Panc1 (cell line): Measurements from ENCODE around the gene AHCTF1. TPM values are rescaled to one million over a fixed set of nuclear protein-coding genes. Genes with fewer than 3 reads are reported as not detected.

Experiments used
- ATAC-seq: fragments of 200-7000 bp; cut with Tn5 transposase; 2 replicates; pipeline ENCODE4 v1.9.1; 2020; ENCODE audit warnings: mild to moderate bottlenecking, moderate library complexity
- BruUV-seq: library from RNA; stranded (reverse); fragments of 400-500 nt; replicated peaks from 2 replicates; lab custom pipeline; 2021; lab: Mats Ljungman, UMichigan
- CTCF ChIA-PET: fragments of 300-600 bp; sonication (Branson Sonifier 250); formaldehyde crosslinking; loops from one replicate; lab custom pipeline; 2022; ENCODE audit warnings: antibody characterized with exemption; lab: Charles Lee
- POLR2A ChIA-PET: fragments of 300-600 bp; sonication (Branson Sonifier 250); formaldehyde crosslinking; loops from one replicate; lab custom pipeline; 2022; ENCODE audit warnings: antibody characterized with exemption; lab: Charles Lee
- DNase-seq: peaks from one replicate; pipeline ENCODE4 v3.0.0-alpha.2; 2010; ENCODE audit warnings: low read depth, low spot score
- H3K27ac ChIP-seq: 2 replicates; pipeline ENCODE4 v1.5.1; 2011; ENCODE audit warnings: mild to moderate bottlenecking, low read length, inconsistent platforms
- H3K27me3 ChIP-seq: fragments of 200-500 bp; sonication (Bioruptor generic); 2 replicates; pipeline ENCODE4 v1.6.0; 2014; ENCODE audit warnings: low read length, inconsistent platforms; ENCODE audit not compliant: control insufficient read depth, insufficient read depth
- H3K36me3 ChIP-seq: fragments of 200-500 bp; sonication (Bioruptor generic); 2 replicates; pipeline ENCODE4 v1.5.1; 2014; ENCODE audit warnings: inconsistent platforms, mild to moderate bottlenecking, low read length, moderate library complexity; ENCODE audit not compliant: control insufficient read depth, insufficient read depth
- H3K4me1 ChIP-seq: 2 replicates; pipeline ENCODE4 v1.5.1; 2011; ENCODE audit warnings: inconsistent platforms, mild to moderate bottlenecking, low read length, moderate library complexity; ENCODE audit not compliant: control insufficient read depth, insufficient read depth
- H3K4me3 ChIP-seq, 2 experiments: 2 replicates each; pipeline ENCODE4 v1.5.1; 2011 to 2012; ENCODE audit warnings: low read depth in 2 of 2, low read length in 2 of 2, mild to moderate bottlenecking in 2 of 2, inconsistent platforms in 1 of 2, moderate library complexity in 1 of 2
- H3K9me3 ChIP-seq: fragments of 200-500 bp; sonication (Bioruptor generic); 2 replicates; pipeline ENCODE4 v1.5.1; 2014; ENCODE audit warnings: low read depth, mild to moderate bottlenecking, inconsistent platforms, low read length, moderate library complexity; ENCODE audit not compliant: control insufficient read depth, insufficient read depth
- CTCF ChIP-seq: fragments of 450-650 bp; IDR thresholded peaks from 2 replicates; pipeline ENCODE4 v1.5.1; 2017; ENCODE audit warnings: mild to moderate bottlenecking
- REST ChIP-seq, 2 experiments: IDR thresholded peaks; 2 replicates each; pipeline ENCODE4 v1.6.1; 2011 to 2012; ENCODE audit warnings: low read depth in 2 of 2, control low read depth in 1 of 2, low read length in 1 of 2, mild to moderate bottlenecking in 1 of 2, moderate library complexity in 1 of 2; ENCODE audit not compliant: insufficient read depth in 1 of 2
- SIN3A ChIP-seq: IDR thresholded peaks from 2 replicates; pipeline ENCODE4 v1.6.1; 2012; ENCODE audit warnings: low read depth, mild to moderate bottlenecking, low read length, moderate library complexity, borderline replicate concordance; ENCODE audit not compliant: insufficient read depth
- in situ Hi-C: cut with HindIII; loops from 2 replicates; pipeline ENCODE4 v1.10.0; 2016; ENCODE audit warnings: low sequenced_read_pairs, low pct_unique_long_range_greater_than_20kb
- intact Hi-C: fragments of 100-400 bp; cut with micrococcal nuclease; formaldehyde crosslinking; loops from one replicate; pipeline ENCODE4 v1.10.0; 2022; ENCODE audit not compliant: unreplicated experiment
- total RNA-seq: library from RNA; stranded (reverse); gene quantifications from one replicate; pipeline ENCODE4 v1.2.1, GENCODE V29; 2021; ENCODE audit not compliant: unreplicated experiment

AHCTF1 gene
- total RNA-seq, 1 experiment from 2014 or later = 49.9 TPM

GRCh38 chr1:246795906-246796694 lies 135.6 kb downstream of the AHCTF1 start:
- ChIA-PET CTCF (no interaction called here), POLR2A (interaction anchor here (0.6 kb wide), 1 partner anchor 40 kb away, joined by 7 read pairs; no protein-coding TSS in a partner anchor)
- BruUV-seq = no TSS peak
- no peak overlapping the region for H3K27ac ChIP-seq
- no peak for ATAC-seq
- in situ Hi-C loops (no loop called here), intact Hi-C loops (no loop called here)
- TF ChIP-seq REST (IDR thresholded peaks at IDR 0.05; ENCODE audit: insufficient read depth in 1 of 2, low read depth in 2 of 2, low read length in 1 of 2) (no peak), CTCF (no peak), SIN3A (no peak)
- H3K4me3 ChIP-seq = no peak overlapping the region
- no peaks in the 10 kb centered on the region for H3K9me3 ChIP-seq
- no peaks in the 10 kb centered on the region for H3K27me3 ChIP-seq
- no peak for DNase-seq
- no peaks in the 10 kb centered on the region for H3K36me3 ChIP-seq
- H3K4me1 ChIP-seq = no peaks in the 10 kb centered on the region

GRCh38 chr1:246794828-246795671 lies 136.7 kb downstream of the AHCTF1 start:
- H3K36me3 ChIP-seq = no peaks in the 10 kb centered on the region
- no peak for TF ChIP-seq REST (IDR thresholded peaks at IDR 0.05; ENCODE audit: insufficient read depth in 1 of 2, low read depth in 2 of 2, low read length in 1 of 2)
- no TSS peak for BruUV-seq
- no peak overlapping the region for H3K27ac ChIP-seq
- no peak overlapping the region for H3K4me3 ChIP-seq
- ATAC-seq = 0 out of 2 replicates have a peak, but pooled peaks have one; percentile 11
- ChIA-PET CTCF (no interaction called here), POLR2A (interaction anchor here (0.6 kb wide), 1 partner anchor 41 kb away, joined by 7 read pairs; no protein-coding TSS in a partner anchor)
- in situ Hi-C loops = no loop called here
- no peak for DNase-seq
- no peaks in the 10 kb centered on the region for H3K9me3 ChIP-seq
- intact Hi-C loops = no loop called here
- H3K27me3 ChIP-seq = no peaks in the 10 kb centered on the region
- H3K4me1 ChIP-seq = no peaks in the 10 kb centered on the region
